Stimulated activated CD4-positive, alpha-beta T cell treated with anti-CD3 and anti-CD28 coated beads, Interleukin-12 subunit alpha, Interleukin-12 subunit beta, amount 100 ng/mL, for 4 hours (primary cell): Measurements from ENCODE around the gene CRYGC.
"Not testable (repeated sequence)": the region's sequence is repeated elsewhere in the genome, so short reads cannot be mapped to it uniquely, and the experiment has no call there.

Experiments used
- DNase-seq: peaks from one replicate; pipeline ENCODE4 v3.0.0-alpha.2; 2020

The CRYGC gene, protein sequence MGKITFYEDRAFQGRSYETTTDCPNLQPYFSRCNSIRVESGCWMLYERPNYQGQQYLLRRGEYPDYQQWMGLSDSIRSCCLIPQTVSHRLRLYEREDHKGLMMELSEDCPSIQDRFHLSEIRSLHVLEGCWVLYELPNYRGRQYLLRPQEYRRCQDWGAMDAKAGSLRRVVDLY

DNA sequence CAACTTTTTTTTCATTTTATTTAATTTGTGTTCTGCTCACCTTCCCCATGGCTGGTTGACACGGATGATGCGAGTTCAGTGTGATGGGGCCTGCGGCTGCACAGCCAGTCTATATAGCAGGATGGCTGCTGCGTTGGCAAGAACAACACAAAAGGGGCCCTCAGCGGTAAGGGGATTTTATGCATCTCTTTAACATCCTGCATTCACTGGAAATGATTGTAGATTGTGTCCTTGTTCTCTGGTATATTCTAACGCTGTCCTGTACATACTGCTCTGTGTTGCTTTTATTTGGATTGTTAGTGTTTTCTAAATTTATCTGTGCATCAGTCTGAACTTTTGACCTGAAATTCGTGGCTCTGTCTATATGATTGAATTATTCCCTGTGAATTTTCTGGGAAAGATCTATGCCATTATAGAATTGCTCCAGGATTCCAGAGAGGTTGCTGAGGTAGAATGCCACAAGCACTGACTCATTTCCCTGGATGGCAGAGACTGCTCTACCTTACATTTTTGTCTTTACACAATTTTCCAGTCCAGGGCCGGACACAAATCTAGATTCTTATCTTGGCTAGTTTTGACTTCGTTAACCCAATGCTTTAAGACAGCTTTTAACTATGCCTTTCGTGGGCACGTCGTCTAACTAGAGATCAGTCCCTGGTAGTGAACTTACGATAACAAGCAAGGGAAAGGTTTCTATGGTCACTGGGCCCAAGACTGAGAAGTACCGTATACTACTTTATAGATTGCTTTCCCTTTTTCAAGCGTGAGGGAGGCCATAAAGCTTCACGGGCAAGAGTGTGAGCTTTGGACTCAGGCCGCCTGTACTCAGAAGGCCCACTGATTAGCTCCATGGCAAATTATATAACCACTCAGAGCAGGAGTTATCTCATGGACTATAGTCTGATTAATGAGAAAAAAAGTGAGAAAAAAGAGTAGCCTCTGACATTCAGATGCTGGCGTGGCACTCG lies at the start of gene CRYGC:
CRYGC (minus strand) TSS at position 85 of the 968 bp plus-strand sequence; CDS start at position 49, 36 bp downstream.
- no peak for DNase-seq

DNA sequence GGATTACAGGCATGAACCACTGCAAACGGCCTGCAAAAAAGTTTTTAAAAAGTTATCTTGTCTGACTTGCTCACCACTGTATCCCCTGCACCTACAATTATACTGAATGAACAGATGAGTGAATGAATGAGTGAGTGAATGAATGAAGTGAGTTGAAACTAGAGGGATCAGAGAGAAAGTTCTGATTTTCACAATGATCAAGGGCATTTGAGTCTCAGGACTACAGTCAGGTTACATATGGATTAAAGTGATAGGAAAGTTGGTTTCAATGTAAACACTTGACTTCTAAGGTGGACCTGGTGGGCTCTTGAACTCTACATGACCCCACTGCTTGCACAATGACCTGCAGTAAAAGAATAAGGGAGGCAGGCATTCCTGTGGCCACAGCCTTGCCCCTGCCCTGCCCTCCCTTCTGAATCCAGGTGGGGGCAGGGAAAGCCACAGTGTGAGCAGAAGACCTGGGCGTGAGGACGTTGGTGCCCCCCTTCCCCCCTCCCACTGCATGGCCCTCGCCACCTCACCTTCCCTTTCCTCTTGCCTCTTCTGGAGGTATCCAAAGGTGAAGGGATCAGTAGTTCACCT lies 49.5 kb upstream of the CRYGC start:
- no peak for DNase-seq

DNA sequence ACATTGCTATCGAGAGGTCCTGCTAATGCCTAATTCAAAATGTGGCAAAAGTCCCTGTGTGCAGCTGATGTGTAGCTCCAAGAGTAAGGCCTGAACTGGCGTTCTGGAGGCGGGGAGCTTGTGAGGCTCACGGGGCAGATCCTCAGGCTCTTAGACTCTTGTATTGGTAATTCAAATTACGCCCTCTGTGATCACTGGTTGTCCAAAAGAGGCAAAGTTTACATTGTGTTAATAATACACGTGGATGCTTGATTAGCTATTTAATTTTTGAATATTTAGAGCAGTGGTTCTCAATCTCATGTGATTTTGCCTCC lies 46.2 kb upstream of the CRYGC start:
- no peak for DNase-seq

DNA sequence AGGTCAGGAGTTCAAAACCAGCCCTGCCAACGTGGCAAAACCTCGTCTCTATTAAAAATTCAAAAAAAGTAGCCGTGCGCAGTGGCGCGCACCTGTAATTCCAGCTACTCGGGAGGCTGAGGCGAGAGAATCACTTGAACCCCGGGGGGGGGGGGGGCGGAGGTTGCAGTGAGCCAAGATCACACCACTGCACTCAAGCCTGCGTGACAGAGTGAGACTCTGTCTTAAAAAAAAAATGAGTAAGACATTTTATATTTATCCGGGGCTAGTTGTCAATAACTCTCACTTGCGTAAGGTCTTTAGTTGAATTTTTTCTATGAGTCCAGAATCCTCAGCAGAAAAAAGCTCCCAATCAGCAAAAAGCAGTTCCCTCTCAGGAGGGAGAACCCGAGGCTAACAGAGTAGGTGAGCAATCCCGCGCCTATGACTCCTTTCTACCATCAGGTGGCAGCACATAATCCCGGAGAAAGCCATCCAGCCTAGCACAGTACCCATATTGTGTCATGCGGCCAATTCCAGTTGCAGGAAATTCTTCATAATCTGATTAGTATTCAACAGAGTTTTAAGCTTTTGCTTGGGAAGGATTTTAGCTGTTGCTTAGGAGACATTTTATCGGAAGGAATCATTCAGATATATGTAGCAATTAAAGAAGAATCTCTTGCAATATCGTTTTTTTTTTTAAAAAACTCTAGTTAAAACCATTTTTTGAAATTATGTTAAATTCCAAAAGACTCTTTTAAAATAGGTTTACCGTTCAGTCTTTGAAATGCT lies 45.6 kb upstream of the CRYGC start:
- peak; percentile 42 for DNase-seq

DNA sequence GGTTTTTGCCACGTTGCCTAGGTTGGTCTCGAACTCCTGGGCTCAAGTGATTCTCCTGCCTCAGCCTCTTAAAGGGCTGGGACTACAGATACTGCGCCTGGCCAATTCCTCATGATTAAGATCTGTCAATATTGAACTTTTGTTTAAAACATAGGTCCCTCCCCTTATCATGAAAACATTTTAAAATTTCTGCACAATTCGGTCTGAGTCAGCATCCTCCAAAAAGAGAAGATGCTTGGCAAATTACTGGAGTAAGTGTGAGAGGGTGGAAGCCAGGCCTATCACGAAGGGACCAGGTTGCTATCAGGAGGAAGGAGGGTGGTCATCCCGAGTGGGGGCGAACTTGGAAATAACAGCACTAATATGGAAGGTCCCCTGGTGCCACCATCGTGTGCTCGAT lies 44.5 kb upstream of the CRYGC start:
- DNase-seq = no peak

DNA sequence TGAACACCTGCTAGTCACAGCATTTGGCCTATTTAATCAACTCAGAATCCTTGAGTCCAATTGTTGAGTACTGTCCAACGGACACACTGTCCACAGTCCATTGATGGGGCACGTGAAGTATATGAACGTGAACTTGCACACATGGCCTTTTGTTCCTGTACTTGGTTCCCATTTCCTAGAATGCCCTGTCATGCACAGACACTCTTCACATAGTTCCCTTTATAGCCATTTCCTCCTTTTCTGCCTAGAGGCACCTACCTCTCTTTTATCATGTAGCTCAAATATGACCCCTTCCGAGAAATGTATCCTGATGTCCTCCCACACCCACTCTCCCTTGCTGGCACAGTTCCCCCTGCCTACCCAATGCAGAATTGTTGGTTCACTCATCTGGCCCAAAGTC lies 42.5 kb upstream of the CRYGC start:
- DNase-seq = no peak

DNA sequence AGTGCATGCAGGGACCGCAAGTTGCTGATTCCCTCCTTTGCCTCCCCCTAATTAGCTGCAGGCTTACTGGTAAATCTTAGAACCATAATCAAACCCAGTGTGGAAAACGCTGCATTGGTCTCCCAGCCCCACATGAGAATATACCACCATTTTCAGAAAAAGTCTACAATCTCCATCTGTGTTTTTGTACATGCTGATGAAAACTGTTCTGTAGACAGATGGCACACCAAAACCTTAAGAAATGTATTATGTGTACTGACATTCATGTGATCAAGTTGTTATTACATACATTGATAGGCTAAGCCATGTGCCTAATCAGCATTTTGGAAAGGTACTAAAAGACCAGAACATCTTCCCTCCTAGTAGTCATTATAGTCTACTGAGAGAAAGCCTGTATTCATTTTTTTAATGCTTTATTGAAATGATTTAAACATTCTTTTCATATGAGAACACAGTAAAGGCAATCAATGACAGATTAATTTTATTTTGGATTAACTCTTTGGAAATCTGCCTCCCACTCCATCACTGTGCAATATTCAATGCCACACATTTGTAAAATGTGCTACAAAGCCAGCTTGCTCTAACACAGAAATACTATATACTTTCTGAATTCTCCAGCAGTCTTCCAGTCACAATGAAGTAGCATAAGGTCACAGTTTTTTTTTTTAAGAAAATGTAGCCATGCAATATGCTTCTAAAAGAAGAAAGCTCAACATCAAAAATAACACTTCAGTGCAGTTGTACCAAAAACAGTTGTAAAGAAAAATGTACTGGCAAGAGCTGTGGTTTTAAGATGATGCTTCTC lies 35.5 kb upstream of the CRYGC start:
- DNase-seq = no peak

DNA sequence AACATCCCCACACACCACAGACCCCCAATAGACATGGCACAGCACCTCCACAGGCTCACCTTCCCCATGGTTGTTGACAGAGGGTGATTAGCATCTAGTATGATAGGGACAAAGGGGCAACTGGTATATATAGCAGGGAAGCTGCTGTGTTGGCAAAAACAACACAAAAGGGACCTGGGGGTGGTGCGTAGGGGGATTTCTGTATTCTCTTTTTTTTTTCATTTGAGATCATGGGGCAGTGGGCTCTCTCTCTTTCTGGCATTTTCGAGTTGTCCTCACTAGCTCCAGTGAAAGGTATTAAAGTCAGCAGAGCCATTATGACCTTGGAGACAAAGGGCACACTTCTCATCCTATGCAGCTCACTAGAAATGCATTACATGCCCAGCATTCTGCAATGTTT lies 33.9 kb upstream of the CRYGC start, which contains the start of gene CRYGA:
CRYGA (minus strand) TSS at position 101 of the 400 bp plus-strand sequence; CDS start at position 68, 33 bp downstream.
- DNase-seq = no peak

DNA sequence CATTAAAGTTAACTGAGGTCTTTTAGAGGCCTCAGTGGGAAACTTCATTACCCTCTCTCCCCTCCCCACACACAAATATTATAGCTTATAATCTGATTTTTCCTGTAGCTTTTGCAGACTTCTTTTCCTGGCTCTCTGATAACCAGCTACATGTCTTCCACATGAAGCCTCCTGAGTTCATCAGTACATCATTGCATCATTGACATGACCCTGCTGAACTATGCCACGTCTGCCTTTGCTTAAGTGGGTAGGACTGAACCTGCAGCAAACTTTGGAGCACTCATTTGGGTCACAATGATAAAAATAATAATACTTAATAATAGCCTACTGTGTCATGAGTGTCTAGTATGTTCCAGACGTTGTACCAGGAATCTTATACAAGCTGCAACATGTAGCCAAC lies 26.8 kb upstream of the CRYGC start:
- DNase-seq = no peak

DNA sequence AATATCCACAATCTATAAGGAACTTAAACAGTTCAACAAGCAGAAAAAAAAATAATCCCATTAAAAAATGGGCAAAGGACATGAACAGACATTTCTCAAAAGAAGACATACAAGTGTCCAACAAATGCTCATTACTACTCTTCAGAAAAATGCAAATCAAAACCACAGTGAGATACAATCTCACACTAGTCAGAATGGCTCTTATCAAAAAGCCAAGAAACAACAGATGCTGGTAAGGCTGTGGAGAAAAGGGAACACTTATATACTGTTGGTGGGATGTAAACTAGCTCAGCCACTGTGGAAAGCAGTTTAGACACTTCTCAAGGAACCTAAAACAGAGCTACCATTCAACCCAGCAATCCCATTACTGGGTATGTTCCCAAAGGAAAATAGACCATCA lies 23.5 kb upstream of the CRYGC start:
- DNase-seq = no peak

DNA sequence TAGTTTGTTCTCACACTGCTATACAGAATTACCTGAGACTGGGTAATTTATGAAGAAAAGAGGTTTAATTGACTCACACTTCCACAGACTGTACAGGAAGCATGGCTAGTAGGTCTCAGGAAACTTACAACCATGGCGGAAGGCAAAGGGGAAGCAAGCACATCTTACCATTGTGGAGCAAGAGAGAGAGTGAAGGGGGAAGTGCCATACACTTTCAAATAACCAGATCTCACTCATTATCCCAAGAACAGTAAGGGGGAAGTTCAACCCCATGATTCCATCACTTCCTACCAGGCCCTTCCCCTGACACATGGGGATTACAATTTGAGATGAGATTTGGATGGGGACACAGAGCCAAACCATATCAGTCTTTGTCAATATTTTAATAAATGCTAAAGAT lies 21.3 kb upstream of the CRYGC start:
- no peak for DNase-seq

DNA sequence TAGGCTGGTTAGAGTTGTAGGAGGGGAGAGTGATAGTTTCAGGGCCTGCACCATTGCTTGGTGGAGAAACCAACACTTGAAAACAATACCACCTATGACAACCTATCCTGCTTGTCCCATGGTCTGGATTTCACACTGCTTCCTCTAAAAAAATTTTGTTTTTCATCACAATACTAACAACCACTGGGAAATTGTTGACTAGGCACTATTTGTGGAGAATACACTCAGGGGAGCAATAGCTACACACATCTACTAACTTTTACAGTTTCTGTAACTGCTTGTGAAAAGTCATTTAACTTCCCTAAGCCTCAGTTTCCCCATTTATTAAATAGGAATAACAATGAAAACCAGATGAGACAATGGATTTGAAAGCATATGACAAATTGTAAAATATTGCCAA lies 20.5 kb upstream of the CRYGC start:
- DNase-seq = no peak

DNA sequence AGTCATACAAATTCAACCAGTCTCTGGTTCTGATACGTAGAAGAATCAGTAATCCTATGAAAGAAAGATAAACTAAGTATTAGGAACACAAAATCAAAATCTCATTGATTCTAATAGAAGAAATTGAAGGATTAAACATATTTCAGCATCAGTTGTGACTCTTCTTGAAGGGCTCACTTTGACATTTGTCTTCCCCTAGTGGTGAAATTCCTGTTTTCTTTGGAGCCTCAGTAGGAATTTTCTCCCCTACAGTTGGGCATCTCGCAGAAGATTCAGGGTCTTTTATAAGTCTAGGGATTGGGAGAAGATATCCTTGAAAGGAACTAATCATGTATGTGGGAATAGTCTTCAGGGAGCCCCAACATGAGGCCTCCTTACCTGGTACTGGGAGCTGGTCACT lies 19.2 kb upstream of the CRYGC start:
- DNase-seq = no peak

DNA sequence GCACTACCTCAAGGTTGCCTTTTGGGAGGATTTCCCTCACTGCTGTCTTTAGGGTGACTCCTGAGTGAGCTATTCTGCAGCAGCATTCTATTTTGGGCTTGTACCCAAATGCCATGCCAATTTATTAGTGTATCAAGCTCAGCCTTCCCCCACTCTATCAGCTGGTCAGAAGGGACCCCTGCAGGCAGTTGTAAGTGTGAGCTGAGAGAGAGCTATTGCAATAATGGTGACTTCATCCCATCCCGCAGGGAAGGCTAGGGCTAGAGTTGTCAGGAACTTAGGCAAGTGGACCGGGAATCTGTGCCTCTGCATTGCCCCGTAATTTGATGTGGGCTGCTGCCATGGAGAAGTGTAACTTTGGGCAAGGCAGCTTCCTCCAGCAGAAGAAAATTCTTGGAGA lies 18.1 kb upstream of the CRYGC start:
- no peak for DNase-seq

DNA sequence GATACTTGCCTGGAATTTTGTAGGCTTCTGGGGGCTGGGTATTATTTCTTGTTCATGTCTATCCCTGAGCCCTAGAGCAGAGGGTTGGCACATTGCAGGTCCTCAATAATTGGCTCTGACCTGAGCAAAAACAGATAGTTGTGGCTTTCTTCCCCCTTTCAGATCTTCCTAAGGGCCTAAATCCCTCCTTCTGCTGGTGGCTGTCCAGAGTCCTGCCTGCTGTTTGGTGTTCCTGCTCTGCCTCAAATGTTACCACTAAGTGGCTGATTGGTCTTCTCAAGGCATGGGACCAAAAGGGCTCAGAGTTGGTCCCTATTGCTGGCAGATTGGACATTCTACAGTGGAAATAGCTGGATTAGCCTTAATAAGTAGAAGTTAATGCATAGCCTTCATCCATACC lies 17.4 kb upstream of the CRYGC start:
- no peak for DNase-seq

DNA sequence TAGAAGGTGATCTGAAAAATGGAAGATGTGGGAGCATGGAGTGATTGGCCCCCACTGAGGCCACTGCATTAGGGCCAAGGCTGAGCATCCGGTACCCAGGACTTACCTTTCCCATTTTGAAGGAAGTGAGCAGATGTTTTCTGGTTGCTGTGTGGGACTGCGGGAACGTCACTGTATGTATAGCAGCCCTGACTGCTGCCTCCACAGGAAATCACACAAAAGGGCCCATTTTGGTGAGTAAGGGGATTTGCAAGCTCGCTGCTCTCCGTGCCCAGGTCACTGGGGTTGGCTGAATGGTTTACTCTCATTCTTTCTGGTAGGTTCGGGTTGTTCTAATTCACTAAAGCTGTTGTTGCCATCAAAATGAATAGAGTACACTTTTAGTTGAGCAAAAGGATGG lies 16.4 kb upstream of the CRYGC start, which contains the start of gene CRYGB:
CRYGB (minus strand) TSS at position 153 of the 400 bp plus-strand sequence; CDS start at position 115, 38 bp downstream.
- DNase-seq = no peak

DNA sequence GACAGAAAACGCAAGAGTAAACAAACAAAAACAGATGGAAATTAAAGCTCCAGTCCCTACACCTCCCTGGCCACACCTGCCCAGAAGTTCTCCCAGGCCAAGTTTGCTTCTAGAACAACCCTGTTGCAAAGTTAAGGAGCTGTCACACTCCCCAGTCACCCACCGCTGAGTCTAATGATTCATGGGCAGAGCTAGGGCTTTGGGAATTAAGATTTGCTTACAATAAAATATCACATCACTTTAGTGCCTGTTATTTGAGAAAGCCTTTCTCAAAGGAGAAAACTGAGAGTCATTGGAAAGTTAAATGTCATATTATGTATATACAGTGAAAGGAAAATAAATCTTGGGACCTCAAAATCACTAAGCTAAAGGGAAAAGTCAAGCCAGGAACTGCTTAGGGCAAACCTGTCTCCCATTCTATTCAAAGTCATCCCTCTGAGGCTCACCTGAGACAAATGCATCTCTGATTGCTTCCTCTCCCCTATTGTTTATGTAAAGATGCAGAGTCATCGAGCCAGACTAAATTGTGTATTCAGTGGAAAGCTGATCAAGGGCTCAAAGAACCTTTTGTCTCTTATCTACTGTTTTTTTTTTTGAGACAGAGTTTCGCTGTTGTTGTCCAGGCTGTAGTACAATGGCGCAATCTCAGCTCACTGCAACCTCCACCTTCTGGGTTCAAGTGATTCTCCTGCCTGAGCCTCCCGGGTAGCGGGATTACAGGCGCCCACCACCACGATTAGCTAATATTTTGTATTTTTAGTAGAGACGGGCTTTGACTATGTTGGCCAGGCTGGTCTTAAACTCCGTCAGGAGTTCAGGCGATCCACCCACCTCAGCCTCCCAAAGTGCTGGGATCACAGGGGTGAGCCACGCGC lies 13.5 kb upstream of the CRYGC start:
- DNase-seq = no peak

DNA sequence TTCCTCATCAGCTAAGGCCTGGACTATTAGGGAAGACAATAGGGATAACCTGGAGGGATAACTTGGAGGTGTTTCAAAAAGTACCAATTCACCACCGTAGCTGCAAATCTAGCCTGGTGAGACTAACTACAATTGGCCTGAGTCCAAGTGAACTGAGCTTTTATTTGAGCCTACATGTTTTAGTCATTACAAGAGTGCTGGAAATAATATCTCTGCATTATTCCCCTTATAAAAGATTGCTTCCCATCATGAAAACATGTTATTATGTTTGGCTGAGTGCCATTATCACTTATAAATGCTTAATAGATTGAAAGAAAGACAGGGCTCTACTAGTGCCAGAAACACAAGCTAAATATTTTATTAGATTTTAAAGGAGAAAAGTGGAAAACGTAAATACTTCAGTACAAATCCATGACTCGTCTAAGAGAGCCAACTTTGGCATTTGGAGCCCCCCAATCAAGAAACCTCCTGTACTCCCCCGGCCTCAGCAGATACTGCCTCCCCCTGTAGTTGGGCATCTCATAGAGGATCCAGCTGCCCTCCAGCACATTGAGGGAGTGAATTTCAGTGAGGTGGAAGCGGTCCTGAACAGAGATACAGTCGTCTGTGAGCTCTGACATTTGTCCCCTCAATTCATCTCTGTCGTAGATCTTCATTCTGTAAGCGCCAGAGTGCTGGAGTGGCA lies 12.8 kb upstream of the CRYGC start:
- DNase-seq = no peak

DNA sequence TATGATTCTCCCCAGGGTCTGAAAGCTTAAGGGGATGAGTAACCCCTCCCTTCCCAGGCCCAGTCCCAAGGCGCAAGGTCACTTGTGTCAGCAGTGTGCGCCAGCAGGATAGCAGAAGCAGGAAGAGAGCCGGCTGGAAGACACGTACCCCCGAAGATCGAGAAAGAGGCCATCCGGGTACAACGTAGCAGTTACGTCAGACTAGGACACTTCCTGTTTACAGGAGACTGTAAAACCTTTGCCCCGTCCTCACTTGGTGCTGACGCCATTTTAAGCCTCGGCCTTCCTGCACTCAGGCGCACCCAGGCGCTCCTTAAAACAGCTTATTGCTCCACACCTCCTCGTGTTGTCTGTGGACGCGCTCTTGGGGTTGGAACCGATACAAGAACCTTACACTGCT lies 9.8 kb upstream of the CRYGC start:
- DNase-seq = no peak

DNA sequence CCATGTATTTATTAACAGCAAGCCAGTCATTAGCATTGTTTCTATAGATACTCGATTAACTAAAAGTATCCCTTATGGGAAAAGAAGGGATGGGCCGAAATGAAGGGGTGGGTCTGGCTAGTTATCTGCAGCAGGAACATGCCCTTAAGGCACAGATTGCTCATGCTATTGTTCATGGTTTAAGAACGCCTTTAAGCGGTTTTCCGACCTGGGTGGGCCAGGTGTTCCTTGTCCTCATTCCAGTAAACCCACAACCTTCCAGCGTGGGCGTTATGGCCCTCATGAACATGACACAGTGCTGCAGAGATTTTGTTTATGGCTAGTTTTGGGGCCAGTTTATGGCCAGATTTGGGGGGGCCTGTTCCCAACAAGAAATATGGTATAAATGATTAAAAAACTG lies 8.7 kb upstream of the CRYGC start:
- DNase-seq = not testable (repeated sequence)

DNA sequence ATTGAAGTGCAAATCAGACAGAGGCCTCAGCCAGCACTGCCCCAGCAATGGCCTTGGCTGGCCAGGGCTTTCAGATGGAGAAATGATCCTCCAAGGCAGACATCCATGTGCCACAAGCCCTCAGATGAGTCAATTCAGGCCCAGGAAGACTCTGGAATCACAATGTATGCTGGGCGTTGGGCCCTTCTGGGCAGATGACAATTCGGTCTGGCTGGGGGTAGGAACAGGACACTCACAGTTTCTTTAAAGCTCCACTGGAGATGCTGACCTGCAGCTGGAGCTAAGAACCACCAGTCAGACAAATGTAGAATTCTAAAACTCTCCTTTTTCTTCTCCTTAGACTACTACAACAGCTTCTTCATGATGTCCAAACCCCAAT lies 7.1 kb upstream of the CRYGC start:
- no peak for DNase-seq
